H9 (cell line): ENCODE results near the gene BRK1. TPM values are rescaled to one million over a fixed set of nuclear protein-coding genes. Genes with fewer than 3 reads are reported as not detected.
A peak's percentile ranks its signal among the peaks of the same experiment; 100 is the strongest.

Source experiments
- DNase-seq: peaks from one replicate; pipeline ENCODE4 v3.0.0-alpha.2; 2017
- H2AFZ ChIP-seq: one replicate; pipeline ENCODE4 v1.6.1; 2013; ENCODE audit warnings: mild to moderate bottlenecking, low read length, control low read depth, moderate library complexity
- H2AK5ac ChIP-seq: 2 replicates; pipeline ENCODE4 v1.6.1; 2013; ENCODE audit warnings: low read length, control low read depth, mixed read lengths; ENCODE audit not compliant: insufficient read length
- H2BK120ac ChIP-seq: one replicate; pipeline ENCODE4 v1.6.1; 2013; ENCODE audit warnings: low read depth, mild to moderate bottlenecking, low read length, control low read depth, inconsistent platforms; ENCODE audit not compliant: poor library complexity, severe bottlenecking
- H2BK12ac ChIP-seq: 2 replicates; pipeline ENCODE4 v1.6.1; 2013; ENCODE audit warnings: low read length, control low read depth, mixed read lengths, low read depth; ENCODE audit not compliant: insufficient read length
- H2BK15ac ChIP-seq: 2 replicates; pipeline ENCODE4 v1.6.1; 2013; ENCODE audit warnings: low read depth, low read length, control low read depth
- H2BK20ac ChIP-seq: one replicate; pipeline ENCODE4 v1.6.1; 2013; ENCODE audit warnings: low read depth, mild to moderate bottlenecking, low read length, control low read depth, inconsistent platforms; ENCODE audit not compliant: poor library complexity, severe bottlenecking
- H2BK5ac ChIP-seq: 2 replicates; pipeline ENCODE4 v1.6.1; 2013; ENCODE audit warnings: low read length, control low read depth, mixed read lengths; ENCODE audit not compliant: insufficient read length
- H3K14ac ChIP-seq: 2 replicates; pipeline ENCODE4 v1.6.1; 2013; ENCODE audit warnings: low read length, control low read depth; ENCODE audit not compliant: insufficient read depth
- H3K18ac ChIP-seq: 2 replicates; pipeline ENCODE4 v1.6.1; 2013; ENCODE audit warnings: low read depth, mild to moderate bottlenecking, mixed read lengths, low read length, control low read depth; ENCODE audit not compliant: insufficient read length
- H3K23ac ChIP-seq: 2 replicates; pipeline ENCODE4 v1.6.1; 2013; ENCODE audit warnings: low read length, control low read depth, mixed read lengths, low read depth; ENCODE audit not compliant: insufficient read length
- H3K23me2 ChIP-seq: 2 replicates; pipeline ENCODE4 v1.6.1; 2013; ENCODE audit warnings: low read depth, mild to moderate bottlenecking, mixed read lengths, low read length, control low read depth; ENCODE audit not compliant: insufficient read length, poor library complexity, severe bottlenecking
- H3K27ac ChIP-seq: 2 replicates; pipeline ENCODE4 v1.5.1; 2013; ENCODE audit warnings: low read length, control low read depth, mixed read lengths, low read depth; ENCODE audit not compliant: insufficient read length
- H3K27me3 ChIP-seq: 2 replicates; pipeline ENCODE4 v1.6.1; 2013; ENCODE audit warnings: low read length, control low read depth, inconsistent platforms; ENCODE audit not compliant: insufficient read depth
- H3K4ac ChIP-seq: 2 replicates; pipeline ENCODE4 v1.6.1; 2013; ENCODE audit warnings: low read depth, mild to moderate bottlenecking, control low read depth, inconsistent platforms, low read length, moderate library complexity
- H3K4me1 ChIP-seq: 2 replicates; pipeline ENCODE4 v1.6.1; 2013; ENCODE audit warnings: low read length, control low read depth, inconsistent platforms; ENCODE audit not compliant: insufficient read depth
- H3K4me2 ChIP-seq: 2 replicates; pipeline ENCODE4 v1.6.1; 2013; ENCODE audit warnings: low read length, control low read depth, mixed read lengths; ENCODE audit not compliant: insufficient read length, insufficient read depth
- H3K56ac ChIP-seq: 2 replicates; pipeline ENCODE4 v1.6.1; 2013; ENCODE audit warnings: low read depth, mild to moderate bottlenecking, mixed read lengths, low read length, control low read depth; ENCODE audit not compliant: insufficient read length
- H3K79me1 ChIP-seq: 2 replicates; pipeline ENCODE4 v1.6.1; 2013; ENCODE audit warnings: low read depth, mild to moderate bottlenecking, moderate library complexity, low read length, control low read depth, inconsistent platforms; ENCODE audit not compliant: insufficient read depth, poor library complexity, severe bottlenecking
- H3K79me2 ChIP-seq: 2 replicates; pipeline ENCODE4 v1.6.1; 2013; ENCODE audit warnings: low read length, control low read depth, inconsistent platforms; ENCODE audit not compliant: insufficient read depth
- H3K9ac ChIP-seq: 2 replicates; pipeline ENCODE4 v1.6.1; 2013; ENCODE audit warnings: low read length, control low read depth, mixed read lengths; ENCODE audit not compliant: insufficient read length; ENCODE audit errors: extremely low read depth
- H3K9me3 ChIP-seq: one replicate; pipeline ENCODE4 v1.6.1; 2013; ENCODE audit warnings: low read depth, low read length, inconsistent platforms; ENCODE audit not compliant: control insufficient read depth
- H3T11ph ChIP-seq: one replicate; pipeline ENCODE4 v1.6.1; 2013; ENCODE audit warnings: mild to moderate bottlenecking, low read length, control low read depth, inconsistent platforms
- H4K20me1 ChIP-seq: one replicate; pipeline ENCODE4 v1.6.1; 2013; ENCODE audit not compliant: control insufficient read depth, insufficient read length, insufficient read depth
- H4K5ac ChIP-seq: 2 replicates; pipeline ENCODE4 v1.6.1; 2013; ENCODE audit warnings: low read depth, mild to moderate bottlenecking, mixed read lengths, low read length, control low read depth; ENCODE audit not compliant: insufficient read length
- H4K8ac ChIP-seq: replicated peaks from 2 replicates; pipeline ENCODE4 v1.6.1; 2013; ENCODE audit warnings: low read length, control low read depth, mixed read lengths, low read depth; ENCODE audit not compliant: insufficient read length
- H4K91ac ChIP-seq: 2 replicates; pipeline ENCODE4 v1.6.1; 2013; ENCODE audit warnings: low read depth, mild to moderate bottlenecking, moderate library complexity, mixed read lengths, low read length, control low read depth; ENCODE audit not compliant: insufficient read length
- H3K27ac Mint-ChIP-seq, 3 experiments: 2 replicates in 2 of 3; 3 replicates in 1 of 3; pipeline ENCODE4 v1.8.0; 2020 to 2021; ENCODE audit warnings: mixed read lengths in 3 of 3, mild to moderate bottlenecking in 1 of 3, moderate library complexity in 1 of 3
- H3K27me3 Mint-ChIP-seq: 2 replicates; pipeline ENCODE4 v1.8.0; 2021; ENCODE audit warnings: low read depth, mild to moderate bottlenecking, moderate library complexity, mixed read lengths
- H3K36me3 Mint-ChIP-seq, 3 experiments: 2 replicates in 2 of 3; 3 replicates in 1 of 3; pipeline ENCODE4 v1.8.0; 2020 to 2021; ENCODE audit warnings: low read depth in 3 of 3, mixed read lengths in 3 of 3; ENCODE audit not compliant: insufficient read depth in 1 of 3
- H3K4me1 Mint-ChIP-seq, 2 experiments: 2 replicates each; pipeline ENCODE4 v1.8.0; 2020; ENCODE audit warnings: mixed read lengths in 2 of 2
- H3K4me3 Mint-ChIP-seq, 2 experiments: 2 replicates in 1 of 2; 3 replicates in 1 of 2; pipeline ENCODE4 v1.8.0; 2020 to 2021; ENCODE audit warnings: mild to moderate bottlenecking in 2 of 2, mixed read lengths in 2 of 2, moderate library complexity in 1 of 2
- H3K9me3 Mint-ChIP-seq, 2 experiments: 2 replicates in 1 of 2; 3 replicates in 1 of 2; pipeline ENCODE4 v1.8.0; 2020; ENCODE audit warnings: mild to moderate bottlenecking in 2 of 2, mixed read lengths in 2 of 2, moderate library complexity in 1 of 2
- CTCF ChIP-seq: fragments of 200-600 bp; sonication (generic); conservative IDR thresholded peaks from 3 replicates; pipeline ENCODE4 v1.8.0; 2021; ENCODE audit warnings: antibody characterized with exemption, mild to moderate bottlenecking
- WGBS: extraction: QIAGEN DNeasy Blood & Tissue Kit; methylation state at CpG from one replicate; pipeline ENCODE4 v1.1.7; 2013; ENCODE audit warnings: missing lambda C conversion rate, low lambda C conversion rate, mixed read lengths; ENCODE audit not compliant: insufficient read length; ENCODE audit errors: extremely low coverage; 5-methylcytosine and 5-hydroxymethylcytosine counted together
- total RNA-seq: library from RNA; stranded (reverse); gene quantifications from 2 replicates; pipeline ENCODE4 v1.2.1, GENCODE V29; 2021

BRK1 gene
- total RNA-seq, 1 experiment from 2014 or later, result 121 TPM

GRCh38 chr3:10116928-10117327 lies 1.5 kb downstream of the BRK1 start:
- H4K5ac ChIP-seq, result no peak overlapping the region
- no peak overlapping the region for H2BK5ac ChIP-seq
- H2AFZ ChIP-seq, result no peak overlapping the region
- WGBS, result no CpG with 5 or more reads among the region's 4 CpGs
- no peak overlapping the region for H3T11ph ChIP-seq
- no peaks in the 10 kb centered on the region for H3K9me3 ChIP-seq
- Mint-ChIP-seq H3K4me1 (peaks cover 9 to 10% of the 10 kb centered on the region in 2 experiments), H3K27ac (no peak overlapping the region), H3K36me3 (peaks cover 4 to 23% (median 12%) of the 10 kb centered on the region in 3 experiments; a peak in 5 of 7 replicates), H3K9me3 (no peaks in the 10 kb centered on the region), H3K4me3 (peak overlapping the region; percentile 98 to 100), H3K27me3 (peaks cover 2% of the 10 kb centered on the region; the same call in 1 of the 2 replicates)
- DNase-seq, result no peak
- no peak overlapping the region for H2BK15ac ChIP-seq
- no peak overlapping the region for H3K56ac ChIP-seq
- TF ChIP-seq CTCF, result no peak
- H4K91ac ChIP-seq, result no peak overlapping the region
- no peaks in the 10 kb centered on the region for H3K4me1 ChIP-seq
- H2BK20ac ChIP-seq, result no peak overlapping the region
- no peak overlapping the region for H2BK120ac ChIP-seq
- no peak overlapping the region for H3K4ac ChIP-seq
- H4K8ac ChIP-seq, result no peak overlapping the region
- H3K18ac ChIP-seq, result no peak overlapping the region
- H2AK5ac ChIP-seq, result no peak overlapping the region
- no peak overlapping the region for H3K23ac ChIP-seq
- no peak overlapping the region for H2BK12ac ChIP-seq
- H3K9ac ChIP-seq, result no peak overlapping the region
- no peak overlapping the region for H3K14ac ChIP-seq
- no peak overlapping the region for H3K27ac ChIP-seq
- no peaks in the 10 kb centered on the region for H4K20me1 ChIP-seq
- no peaks in the 10 kb centered on the region for H3K27me3 ChIP-seq
- H3K79me1 ChIP-seq, result peaks cover 4% of the 10 kb centered on the region
- peaks cover 6% of the 10 kb centered on the region for H3K23me2 ChIP-seq
- H3K79me2 ChIP-seq, result peaks cover 15% of the 10 kb centered on the region; the same call in 1 of the 2 replicates
- no peak overlapping the region for H3K4me2 ChIP-seq
